Amniotic epithelial cell (primary cell): ENCODE results near the gene SARS1.
A peak's percentile ranks its signal among the peaks of the same experiment; 100 is the strongest.

ENCODE experiments used
- DNase-seq: peaks from one replicate; pipeline ENCODE4 v3.0.0-alpha.2; 2010; ENCODE audit warnings: low read depth

SARS1 gene

GRCh38 chr1:109228167-109228566 is 14.4 kb downstream of the SARS1 start:
- no peak for DNase-seq

- DNase-seq: no peak
Measured at GRCh38 chr1:109229531-109230127, 15.9 kb downstream of the SARS1 start.

GRCh38 chr1:109231066-109231465 is 17.3 kb downstream of the SARS1 start:
- DNase-seq: no peak

DNA sequence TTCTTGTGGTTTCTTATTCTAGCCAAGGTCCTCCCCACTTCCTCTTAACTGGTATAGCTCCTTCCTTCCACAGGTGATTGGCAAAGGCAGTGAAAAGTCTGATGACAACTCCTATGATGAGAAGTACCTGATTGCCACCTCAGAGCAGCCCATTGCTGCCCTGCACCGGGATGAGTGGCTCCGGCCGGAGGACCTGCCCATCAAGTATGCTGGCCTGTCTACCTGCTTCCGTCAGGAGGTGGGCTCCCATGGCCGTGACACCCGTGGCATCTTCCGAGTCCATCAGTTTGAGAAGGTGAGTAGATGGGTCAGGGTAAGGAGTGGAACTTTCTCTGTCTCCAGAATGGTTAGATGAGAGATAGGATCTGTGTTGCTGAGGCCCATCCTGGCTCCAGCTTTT is 21.4 kb downstream of the SARS1 start:
- no peak for DNase-seq

- no peak for DNase-seq
Measured at GRCh38 chr1:109237512-109237911, 23.8 kb downstream of the SARS1 start.

- no peak for DNase-seq
Measured at GRCh38 chr1:109238382-109238781, 24.7 kb downstream of the SARS1 start.

DNA sequence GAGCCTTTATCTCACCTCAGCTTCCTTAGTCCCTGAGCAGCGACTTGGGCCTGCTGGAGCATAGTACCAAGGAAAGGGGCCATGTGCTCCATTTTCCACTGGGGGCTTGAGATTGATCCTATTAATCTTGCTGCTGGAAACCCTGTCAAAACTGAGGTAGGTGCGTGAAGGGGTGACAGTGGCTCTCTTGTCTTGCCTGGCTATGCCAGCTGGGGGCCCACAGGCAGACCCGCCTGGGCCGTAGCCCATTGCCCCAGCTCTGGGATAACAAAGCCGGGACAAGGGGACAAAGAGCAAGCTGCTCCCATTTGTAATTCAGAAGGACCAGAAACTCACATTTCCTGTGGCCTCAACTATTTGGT is 25.3 kb downstream of the SARS1 start:
- DNase-seq: no peak

GRCh38 chr1:109239409-109240068 is 25.8 kb downstream of the SARS1 start:
- peak; percentile 38 for DNase-seq

DNA sequence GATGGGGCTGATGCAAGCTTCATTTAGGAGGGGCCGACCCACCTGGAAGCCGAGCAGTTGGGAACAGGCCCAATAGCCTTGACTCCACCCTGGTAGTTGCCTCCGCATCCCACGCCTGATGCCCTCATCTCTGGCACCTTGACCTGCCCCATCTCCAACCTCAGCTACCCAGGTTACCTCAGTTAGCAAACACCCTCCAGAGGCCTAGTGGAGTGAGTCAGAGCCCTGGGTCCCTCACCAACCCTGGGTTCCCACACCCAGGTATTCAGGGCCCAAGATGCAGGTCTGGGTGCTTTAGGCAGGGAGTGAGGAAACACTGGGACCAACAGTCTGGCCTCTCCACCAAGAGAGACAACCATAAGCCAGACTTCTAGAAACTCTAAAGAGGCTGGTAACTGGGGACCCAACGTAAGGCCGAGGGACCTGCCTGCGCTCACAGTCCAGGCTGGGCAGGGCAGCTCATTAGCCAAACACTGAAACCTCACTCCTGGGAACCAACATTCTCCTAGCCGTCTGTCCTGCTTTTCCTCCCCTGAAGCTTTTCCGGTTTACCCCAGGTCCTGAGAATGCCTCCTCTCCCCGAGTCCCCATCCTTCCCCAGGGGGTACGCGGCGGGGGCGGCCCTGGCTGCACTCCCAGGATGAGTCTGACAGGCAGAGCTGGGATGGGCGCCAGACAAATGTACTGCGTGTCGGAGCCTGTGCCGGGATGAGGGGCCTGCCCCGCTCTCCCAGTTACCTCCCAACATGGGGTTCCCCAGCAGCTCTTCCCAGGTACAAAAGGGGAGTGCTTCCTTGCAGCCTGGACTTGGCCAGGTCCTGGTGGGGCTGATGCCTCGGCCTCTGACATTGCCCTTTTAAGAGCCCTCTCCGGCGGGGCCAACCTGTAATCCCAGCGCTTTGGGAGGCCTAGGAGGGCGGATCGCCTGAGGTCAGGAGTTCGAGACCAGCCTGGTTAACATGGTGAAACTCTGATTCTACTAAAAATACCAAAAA is 26.7 kb downstream of the SARS1 start:
- DNase-seq: peak; percentile 57

DNA sequence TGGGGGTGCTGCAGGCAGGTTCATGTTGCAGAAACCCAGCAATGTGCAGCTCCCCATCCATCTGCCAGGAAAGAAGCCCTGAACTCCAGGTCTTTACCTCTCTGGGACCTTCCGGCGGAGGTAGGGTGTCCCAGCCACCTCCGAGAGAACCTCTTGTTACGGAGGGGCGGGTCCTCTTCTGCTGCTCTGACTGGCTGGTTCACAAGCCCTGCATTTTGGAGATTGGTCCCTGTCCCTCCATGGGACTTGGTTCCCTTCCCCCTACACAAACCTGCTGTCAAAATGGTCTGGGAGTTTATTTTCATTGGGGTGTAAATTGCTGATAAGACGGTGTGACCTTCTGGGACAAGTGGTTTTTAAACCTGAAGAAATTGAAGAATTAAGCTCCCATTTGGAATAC is 27.6 kb downstream of the SARS1 start:
- DNase-seq: no peak

- DNase-seq: no peak
Measured at GRCh38 chr1:109241841-109242345, 28.2 kb downstream of the SARS1 start.

DNA sequence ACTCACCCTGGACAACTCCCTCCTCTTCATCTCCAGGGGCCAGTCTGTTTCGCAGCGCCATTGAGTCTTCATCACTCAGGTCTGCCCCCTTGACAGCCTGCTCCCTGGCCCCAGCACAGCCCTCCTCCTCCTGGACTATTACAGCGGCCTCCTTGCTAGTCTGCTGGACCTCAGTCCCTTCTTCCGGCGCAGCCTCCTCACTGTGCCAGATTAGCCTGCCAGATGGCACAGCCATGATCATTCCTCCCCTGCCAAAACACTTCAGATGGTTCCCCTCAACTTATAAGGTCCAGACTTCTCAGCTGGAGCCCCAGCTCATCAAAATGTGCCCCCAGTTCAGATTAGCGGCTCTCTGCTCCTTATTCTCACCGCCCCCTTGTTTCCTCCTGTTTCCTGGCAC is 28.7 kb downstream of the SARS1 start:
- no peak for DNase-seq

DNA sequence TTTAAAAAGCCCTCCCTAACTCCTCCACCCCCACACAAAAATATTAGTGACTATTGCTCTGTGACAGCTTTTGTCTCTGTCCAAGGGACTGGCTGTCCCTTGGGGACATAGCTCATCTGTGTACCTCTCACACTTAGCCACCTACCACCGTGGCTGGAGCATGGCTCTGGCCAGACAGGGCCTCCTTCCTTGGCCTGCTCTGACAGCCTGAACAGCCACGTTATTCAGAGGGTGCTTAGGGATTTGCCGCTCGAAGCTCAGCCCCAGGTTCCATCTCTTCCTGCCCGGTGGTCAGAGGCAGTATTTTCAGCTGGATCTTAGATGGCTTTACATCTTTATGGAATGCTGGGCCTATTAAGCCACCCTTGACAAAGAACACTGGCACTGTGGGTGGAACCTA is 29.5 kb downstream of the SARS1 start:
- DNase-seq: no peak

DNA sequence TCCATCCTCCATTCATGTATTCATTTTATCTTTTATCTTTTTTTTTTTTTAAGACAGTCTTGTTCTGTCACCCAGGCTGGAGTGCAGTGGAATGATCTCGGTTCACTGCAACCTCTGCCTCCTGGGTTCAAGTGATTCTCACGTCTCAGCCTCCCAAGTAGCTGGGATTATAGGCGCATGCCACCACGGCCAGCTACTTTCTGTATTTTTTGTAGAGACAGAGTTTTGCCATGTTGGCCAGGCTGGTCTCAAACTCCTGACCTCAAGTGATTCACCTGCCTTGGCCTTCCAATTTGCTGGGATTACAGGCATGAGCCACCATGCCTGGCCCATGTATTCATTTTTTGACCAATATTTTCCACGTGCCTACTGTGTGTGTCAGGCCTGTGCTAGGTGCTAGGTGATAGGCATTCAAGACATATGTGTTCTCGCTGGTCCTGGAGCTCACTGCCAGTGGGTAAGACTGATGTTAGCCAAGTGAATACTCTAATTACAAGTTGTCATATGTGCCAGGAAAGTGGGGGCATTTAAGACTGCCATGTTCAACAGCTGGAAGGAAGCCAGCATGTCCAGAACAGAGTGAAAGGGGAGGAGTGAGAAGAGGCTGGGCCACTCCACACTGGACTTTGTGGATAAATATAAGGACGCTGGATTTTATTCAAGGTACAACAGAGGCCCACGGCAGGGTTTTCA is 30.3 kb downstream of the SARS1 start:
- no peak for DNase-seq

DNA sequence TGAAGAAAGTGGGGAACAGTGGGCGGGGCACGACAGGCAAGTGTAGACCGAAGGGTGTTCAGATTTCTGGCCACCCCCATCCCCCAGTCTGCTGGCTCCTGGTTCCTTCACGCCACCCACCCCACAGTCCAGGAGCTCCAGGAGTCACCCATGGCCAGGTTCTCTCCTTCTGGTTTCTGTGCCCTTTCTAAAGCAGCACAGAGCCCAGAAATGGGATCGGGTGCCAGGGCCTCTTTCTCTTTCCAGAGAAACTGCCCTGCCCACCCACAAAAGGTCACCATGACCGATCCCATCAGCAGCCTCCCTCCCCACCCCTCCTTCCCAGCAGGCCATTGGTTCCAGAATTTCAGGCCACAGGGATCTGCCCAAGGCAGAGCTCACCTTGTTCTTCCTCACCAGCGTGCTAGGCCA is 32.4 kb downstream of the SARS1 start:
- DNase-seq: no peak

DNA sequence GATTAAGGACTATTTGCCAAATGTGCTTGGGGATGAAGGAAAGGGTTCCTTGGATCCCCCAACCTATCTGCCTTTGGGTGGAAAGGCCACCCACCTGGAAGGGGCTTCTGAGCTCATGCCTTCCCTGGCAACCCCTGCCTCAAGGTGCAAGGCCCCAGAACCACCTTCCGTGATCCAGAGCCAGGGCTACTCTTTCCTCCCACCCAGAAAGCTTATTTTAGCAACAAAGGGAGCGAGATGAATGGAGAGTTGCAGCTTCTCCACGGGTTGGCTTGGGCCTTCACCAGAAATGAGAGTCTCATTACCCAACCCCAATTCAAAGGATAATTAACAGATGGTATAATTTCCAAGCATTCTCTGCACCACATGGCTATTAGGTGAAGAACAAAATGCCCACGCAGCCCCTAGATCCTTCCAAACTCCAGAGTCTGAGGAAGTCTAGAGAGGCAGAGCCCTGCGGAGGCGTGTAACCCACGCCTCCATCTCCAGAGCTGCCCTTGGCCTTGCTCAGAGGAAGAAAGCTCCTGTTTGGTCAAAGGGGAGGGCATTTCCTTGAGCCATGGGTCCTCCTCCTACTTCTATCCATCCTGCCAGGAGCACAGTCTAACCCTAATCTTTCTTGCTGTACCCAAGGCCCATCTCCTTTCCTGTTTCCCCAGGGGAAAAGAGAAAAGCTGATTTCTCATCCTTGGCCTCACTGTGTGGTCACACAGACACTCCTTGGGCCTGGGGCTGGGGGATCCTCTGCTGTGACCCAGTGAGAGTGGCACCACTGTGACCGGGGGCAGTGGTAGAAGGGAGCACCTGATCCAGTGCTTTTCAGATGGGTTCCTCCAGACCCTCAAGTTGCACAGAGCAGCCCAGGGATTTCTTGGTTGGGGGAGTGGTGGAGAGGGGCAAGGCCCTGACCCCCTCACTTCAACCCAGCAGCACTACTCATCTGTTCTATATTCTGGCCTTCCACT is 34.0 kb downstream of the SARS1 start:
- no peak for DNase-seq

- no peak for DNase-seq
Measured at GRCh38 chr1:109248444-109248796, 34.7 kb downstream of the SARS1 start.

GRCh38 chr1:109248797-109249629 is 35.3 kb downstream of the SARS1 start, which contains the start of gene CELSR2:
Gene CELSR2 (plus strand): TSS chr1:109249539. CDS start chr1:109250080, 541 bp downstream.
- DNase-seq: peak; percentile 38

- no peak for DNase-seq
Measured at GRCh38 chr1:109249654-109250401, 36.1 kb downstream of the SARS1 start.
